Suprapubic skin (tissue), 4 donors: ENCODE results near the gene MAML2.

ENCODE experiments used
- CTCF ChIP-seq, 2 donors: fragments of 200-600 bp in 1 of 2; fragments of 450-650 bp in 1 of 2; sonication (generic) in 1 of 2; IDR thresholded peaks; one replicate each; pipeline ENCODE4 v1.5.1; 2016 to 2019; ENCODE audit warnings: antibody characterized with exemption in 2 of 2, mild to moderate bottlenecking in 1 of 2, moderate library complexity in 1 of 2
- POLR2A ChIP-seq, 2 donors: fragments of 450-650 bp; IDR thresholded peaks; one replicate each; pipeline ENCODE4 v1.6.1; 2017; ENCODE audit warnings: antibody characterized with exemption in 2 of 2, mild to moderate bottlenecking in 2 of 2, moderate library complexity in 2 of 2
- POLR2AphosphoS5 ChIP-seq, 3 donors: sonication (generic); formaldehyde crosslinking; IDR thresholded peaks; one replicate each; pipeline ENCODE4 v1.6.1; 2017; ENCODE audit warnings: antibody characterized with exemption in 3 of 3

- TF ChIP-seq POLR2AphosphoS5 (IDR thresholded peaks at IDR 0.05) = no peak
- no peak for TF ChIP-seq CTCF (IDR thresholded peaks at IDR 0.05)
- TF ChIP-seq POLR2A (IDR thresholded peaks at IDR 0.05) = no peak
Measured at GRCh38 chr11:96206955-96207354, 136.0 kb downstream of the MAML2 start.
